ENCODE data around the gene NEK10. TPM values are rescaled to one million over a fixed set of nuclear protein-coding genes. Genes with fewer than 3 reads are reported as not detected.

The NEK10 gene
- total and polyA plus RNA-seq, 9 donors, result 0.41 to 33.4 (median 1.1) TPM

- Histone ChIP-seq H3K4me1 (ENCODE audit: insufficient read depth) (peaks cover 17% of the 10 kb centered on the region), H3K9me3 (no peaks in the 10 kb centered on the region), H3K36me3 (no peaks in the 10 kb centered on the region), H3K4me3 (no peak overlapping the region), H3K27me3 (no peaks in the 10 kb centered on the region), H3K27ac (peak overlapping the region in 1 of 2 donors; percentile 49)
- TF ChIP-seq EP300 (IDR thresholded peaks at IDR 0.05), result no peak
- no peak for TF ChIP-seq CTCF (IDR thresholded peaks at IDR 0.05)
- TF ChIP-seq POLR2A (IDR thresholded peaks at IDR 0.05), result no peak
- peak; percentile 53 to 65 (median 56) for DNase-seq
- intact Hi-C loops (cut with DNase I), result loop anchor here in 1 of 4 donors (10.0 kb wide), 1 partner anchor 348 kb away; no protein-coding TSS in a partner anchor
- 48 to 51% (median 49%) methylated on average over 8 of the region's 8 CpGs for WGBS, 3 donors
These were observed 42.3 kb downstream of the NEK10 start for GRCh38 chr3:27326629-27327545.

- no peaks in the 10 kb centered on the region for H3K27me3 ChIP-seq
- intact Hi-C loops (cut with DNase I), result loop anchor here in 1 of 4 donors (10.0 kb wide), 1 partner anchor 349 kb away; no protein-coding TSS in a partner anchor
- peaks cover 18% of the 10 kb centered on the region for H3K4me1 ChIP-seq (ENCODE audit: insufficient read depth)
- no peak overlapping the region for H3K4me3 ChIP-seq
- WGBS, 3 donors, result 22 to 50% (median 22%) methylated on average over 1 of the region's 1 CpG
- H3K9me3 ChIP-seq, result no peaks in the 10 kb centered on the region
- no peak for DNase-seq
- no peaks in the 10 kb centered on the region for H3K36me3 ChIP-seq
- TF ChIP-seq EP300 (IDR thresholded peaks at IDR 0.05), result no peak
- TF ChIP-seq POLR2A (IDR thresholded peaks at IDR 0.05), result no peak
- TF ChIP-seq CTCF (IDR thresholded peaks at IDR 0.05), result no peak
- H3K27ac ChIP-seq, result peak overlapping the region in 1 of 2 donors; percentile 49
These were observed 43.0 kb downstream of the NEK10 start for GRCh38 chr3:27326202-27326601.

- peaks cover 20% of the 10 kb centered on the region for H3K4me1 ChIP-seq (ENCODE audit: insufficient read depth)
- DNase-seq, result no peak
- 86 to 95% (median 92%) methylated on average over 1 of the region's 1 CpG for WGBS, 3 donors
- H3K36me3 ChIP-seq, result no peaks in the 10 kb centered on the region
- intact Hi-C loops (cut with DNase I), result loop anchor here in 1 of 4 donors (10.0 kb wide), 1 partner anchor 349 kb away; no protein-coding TSS in a partner anchor
- no peaks in the 10 kb centered on the region for H3K27me3 ChIP-seq
- peak overlapping the region in 1 of 2 donors; percentile 49 for H3K27ac ChIP-seq
- H3K4me3 ChIP-seq, result no peak overlapping the region
- no peaks in the 10 kb centered on the region for H3K9me3 ChIP-seq
- TF ChIP-seq EP300 (IDR thresholded peaks at IDR 0.05) (no peak), CTCF (IDR thresholded peaks at IDR 0.05) (no peak), POLR2A (IDR thresholded peaks at IDR 0.05) (no peak)
These were observed 43.8 kb downstream of the NEK10 start for GRCh38 chr3:27325419-27325818.

GRCh38 chr3:27324686-27325085 lies 44.5 kb downstream of the NEK10 start:
- no peak for DNase-seq
- H3K27ac ChIP-seq, result peak overlapping the region in 1 of 2 donors; percentile 49
- no peak overlapping the region for H3K4me3 ChIP-seq
- no peak for TF ChIP-seq POLR2A (IDR thresholded peaks at IDR 0.05)
- no peak for TF ChIP-seq CTCF (IDR thresholded peaks at IDR 0.05)
- TF ChIP-seq EP300 (IDR thresholded peaks at IDR 0.05), result no peak
- intact Hi-C loops (cut with DNase I), result loop anchor here in 1 of 4 donors (10.0 kb wide), 1 partner anchor 350 kb away; no protein-coding TSS in a partner anchor
- 74 to 76% (median 74%) methylated on average over 2 of the region's 2 CpGs for WGBS, 3 donors
- no peaks in the 10 kb centered on the region for H3K36me3 ChIP-seq
- H3K27me3 ChIP-seq, result no peaks in the 10 kb centered on the region
- no peaks in the 10 kb centered on the region for H3K9me3 ChIP-seq
- peaks cover 21% of the 10 kb centered on the region for H3K4me1 ChIP-seq (ENCODE audit: insufficient read depth)

Measured in ovary (tissue), 9 donors.